Measurements from ENCODE around the gene HILPDA.
A peak's percentile ranks its signal among the peaks of the same experiment; 100 is the strongest.

Gene HILPDA

DNA sequence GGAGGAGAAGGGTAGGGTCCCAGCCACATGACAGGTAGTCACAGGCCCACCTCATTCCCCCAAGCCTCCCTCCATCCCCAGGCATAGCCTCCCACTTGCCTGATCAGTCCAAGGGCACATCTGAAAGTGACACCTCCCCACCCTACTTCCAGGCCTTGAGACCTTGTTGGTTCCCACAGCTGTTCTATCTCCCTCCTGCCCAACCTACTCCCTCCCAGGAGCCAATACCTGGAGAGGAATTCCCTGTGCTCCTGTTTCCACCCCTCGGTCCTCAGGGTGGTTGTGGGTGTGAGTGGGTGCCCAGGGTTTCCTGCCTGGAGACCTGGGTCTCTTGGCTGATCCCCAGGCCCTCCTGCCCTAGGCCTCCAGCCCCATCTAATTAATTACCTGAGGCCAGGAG lies 34.3 kb upstream of the HILPDA start:
- peaks cover 27% of the 10 kb centered on the region for H3K27me3 Mint-ChIP-seq (ENCODE audit: low read depth, poor library complexity)
- H3K36me3 Mint-ChIP-seq (ENCODE audit: low read depth): no peaks in the 10 kb centered on the region
- no peaks in the 10 kb centered on the region for H3K4me1 Mint-ChIP-seq
- no peak overlapping the region for H3K27ac Mint-ChIP-seq
- TF ChIP-seq, protein P1, sequence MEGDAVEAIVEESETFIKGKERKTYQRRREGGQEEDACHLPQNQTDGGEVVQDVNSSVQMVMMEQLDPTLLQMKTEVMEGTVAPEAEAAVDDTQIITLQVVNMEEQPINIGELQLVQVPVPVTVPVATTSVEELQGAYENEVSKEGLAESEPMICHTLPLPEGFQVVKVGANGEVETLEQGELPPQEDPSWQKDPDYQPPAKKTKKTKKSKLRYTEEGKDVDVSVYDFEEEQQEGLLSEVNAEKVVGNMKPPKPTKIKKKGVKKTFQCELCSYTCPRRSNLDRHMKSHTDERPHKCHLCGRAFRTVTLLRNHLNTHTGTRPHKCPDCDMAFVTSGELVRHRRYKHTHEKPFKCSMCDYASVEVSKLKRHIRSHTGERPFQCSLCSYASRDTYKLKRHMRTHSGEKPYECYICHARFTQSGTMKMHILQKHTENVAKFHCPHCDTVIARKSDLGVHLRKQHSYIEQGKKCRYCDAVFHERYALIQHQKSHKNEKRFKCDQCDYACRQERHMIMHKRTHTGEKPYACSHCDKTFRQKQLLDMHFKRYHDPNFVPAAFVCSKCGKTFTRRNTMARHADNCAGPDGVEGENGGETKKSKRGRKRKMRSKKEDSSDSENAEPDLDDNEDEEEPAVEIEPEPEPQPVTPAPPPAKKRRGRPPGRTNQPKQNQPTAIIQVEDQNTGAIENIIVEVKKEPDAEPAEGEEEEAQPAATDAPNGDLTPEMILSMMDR (IDR thresholded peaks at IDR 0.05): no peak
- DNase-seq: no peak
- H3K4me3 Mint-ChIP-seq: no peak overlapping the region
- H3K9me3 Mint-ChIP-seq: no peaks in the 10 kb centered on the region

DNA sequence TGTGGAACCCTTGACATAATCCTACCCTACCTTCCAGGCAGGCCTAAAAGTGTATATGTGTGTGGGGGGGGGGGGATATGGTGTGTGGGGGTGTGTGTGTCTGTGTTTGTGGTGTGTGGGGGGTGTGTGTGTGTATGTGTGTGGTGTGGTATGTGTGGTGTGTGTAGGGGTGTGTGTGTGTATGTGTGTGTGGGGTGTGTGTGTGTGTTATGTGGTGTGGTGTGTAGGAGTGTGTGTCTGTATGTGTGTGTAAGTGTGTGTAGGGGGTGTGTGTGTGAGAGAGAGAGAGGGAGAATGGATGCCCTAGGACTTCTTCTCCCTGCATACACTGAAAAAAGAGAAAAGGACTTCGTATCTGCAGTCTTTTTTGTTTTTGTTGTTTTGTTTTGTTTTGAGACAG lies 33.6 kb upstream of the HILPDA start:
- H3K27me3 Mint-ChIP-seq (ENCODE audit: low read depth, poor library complexity): peaks cover 25% of the 10 kb centered on the region
- no peak overlapping the region for H3K4me3 Mint-ChIP-seq
- DNase-seq: no peak
- no peaks in the 10 kb centered on the region for H3K9me3 Mint-ChIP-seq
- no peaks in the 10 kb centered on the region for H3K4me1 Mint-ChIP-seq
- no peak overlapping the region for H3K27ac Mint-ChIP-seq
- TF ChIP-seq, protein P1 (IDR thresholded peaks at IDR 0.05): no peak
- no peaks in the 10 kb centered on the region for H3K36me3 Mint-ChIP-seq (ENCODE audit: low read depth)

DNA sequence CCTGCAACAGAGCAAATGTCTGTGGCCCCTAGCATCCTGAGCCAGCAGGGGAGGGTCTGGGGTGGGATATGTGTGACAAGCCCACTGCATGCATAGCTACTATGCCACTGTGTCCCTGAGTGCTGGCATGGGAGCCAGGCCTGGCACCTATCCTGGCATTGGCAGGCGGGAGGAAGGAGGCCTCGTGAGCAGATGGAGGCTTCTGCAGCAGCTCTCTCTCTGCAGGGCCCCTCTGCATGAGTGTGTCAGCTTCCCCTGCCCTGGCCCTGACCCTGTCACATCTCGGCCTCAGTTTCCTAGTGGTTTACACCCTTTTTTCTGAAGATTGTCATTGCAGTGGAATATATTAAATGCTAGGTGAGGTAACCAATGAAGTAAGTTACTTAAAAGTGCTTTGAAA lies 32.8 kb upstream of the HILPDA start:
- Mint-ChIP-seq H3K27ac (no peak overlapping the region), H3K4me1 (no peaks in the 10 kb centered on the region)
- TF ChIP-seq, protein P1 (IDR thresholded peaks at IDR 0.05): no peak

DNA sequence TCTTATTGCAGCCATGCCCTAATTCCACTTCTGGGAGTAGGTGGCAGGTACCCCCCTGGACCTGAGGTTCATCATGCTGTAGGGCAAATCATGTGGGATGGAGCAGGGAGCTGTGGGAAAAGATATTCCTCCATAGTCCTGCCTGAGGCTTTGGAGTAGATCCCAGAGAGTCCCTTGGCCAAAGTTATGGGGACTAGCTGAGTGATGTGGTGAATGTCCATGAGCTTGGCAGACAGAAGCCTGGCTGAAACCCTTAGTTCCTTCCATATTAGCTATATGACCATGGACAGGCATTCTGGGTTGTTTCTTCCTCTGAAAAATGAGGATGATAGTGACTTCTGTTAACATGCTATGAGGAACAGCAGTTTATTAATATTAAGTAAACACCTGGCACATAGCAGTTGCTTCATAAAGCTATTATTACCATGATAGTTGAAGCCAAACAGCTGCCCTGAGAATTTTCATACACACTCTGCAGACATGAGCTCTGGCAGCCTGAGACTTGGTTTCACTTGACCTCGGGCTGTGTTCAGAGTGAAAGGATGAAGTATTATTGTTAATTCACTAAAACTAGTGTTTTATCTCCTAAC lies 30.9 kb upstream of the HILPDA start:
- Mint-ChIP-seq H3K9me3 (no peaks in the 10 kb centered on the region), H3K27ac (no peak overlapping the region), H3K27me3 (ENCODE audit: low read depth, poor library complexity) (peaks cover 25% of the 10 kb centered on the region), H3K4me1 (no peaks in the 10 kb centered on the region), H3K36me3 (ENCODE audit: low read depth) (no peaks in the 10 kb centered on the region), H3K4me3 (no peak overlapping the region)
- DNase-seq: no peak
- TF ChIP-seq, protein P1 (IDR thresholded peaks at IDR 0.05): no peak

More for the DNA sequence above, 32.8 kb upstream of the HILPDA start:
- H3K9me3 Mint-ChIP-seq: no peaks in the 10 kb centered on the region
- no peak overlapping the region for H3K4me3 Mint-ChIP-seq
- DNase-seq: no peak
- peaks cover 24% of the 10 kb centered on the region for H3K27me3 Mint-ChIP-seq (ENCODE audit: low read depth, poor library complexity)
- no peaks in the 10 kb centered on the region for H3K36me3 Mint-ChIP-seq (ENCODE audit: low read depth)

DNA sequence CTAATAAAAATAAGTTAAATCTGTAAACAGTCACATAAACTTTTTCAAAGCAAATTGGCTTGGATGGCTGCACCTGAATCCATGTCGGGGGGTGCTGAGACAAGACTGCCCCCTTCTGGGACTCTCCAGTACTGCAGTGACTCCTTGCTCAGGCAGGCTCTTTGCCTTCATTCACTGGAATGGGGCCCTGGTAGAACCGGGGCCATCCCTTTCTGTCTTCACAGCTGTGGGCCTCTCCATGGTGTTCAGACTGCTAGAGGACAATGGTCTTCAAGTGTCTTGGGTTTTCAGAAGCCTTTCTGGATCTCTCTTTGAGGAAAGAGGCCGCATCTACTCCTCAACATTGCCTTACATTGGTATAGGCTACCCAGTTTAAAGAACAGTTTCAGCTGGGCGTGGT lies 29.8 kb upstream of the HILPDA start:
- peak; percentile 85 for DNase-seq
- H3K4me3 Mint-ChIP-seq: no peak overlapping the region
- H3K27ac Mint-ChIP-seq: no peak overlapping the region
- H3K9me3 Mint-ChIP-seq: no peaks in the 10 kb centered on the region
- no peaks in the 10 kb centered on the region for H3K4me1 Mint-ChIP-seq
- TF ChIP-seq, protein P1 (IDR thresholded peaks at IDR 0.05): peak; percentile 94
- no peaks in the 10 kb centered on the region for H3K36me3 Mint-ChIP-seq (ENCODE audit: low read depth)
- H3K27me3 Mint-ChIP-seq (ENCODE audit: low read depth, poor library complexity): peaks cover 23% of the 10 kb centered on the region

DNA sequence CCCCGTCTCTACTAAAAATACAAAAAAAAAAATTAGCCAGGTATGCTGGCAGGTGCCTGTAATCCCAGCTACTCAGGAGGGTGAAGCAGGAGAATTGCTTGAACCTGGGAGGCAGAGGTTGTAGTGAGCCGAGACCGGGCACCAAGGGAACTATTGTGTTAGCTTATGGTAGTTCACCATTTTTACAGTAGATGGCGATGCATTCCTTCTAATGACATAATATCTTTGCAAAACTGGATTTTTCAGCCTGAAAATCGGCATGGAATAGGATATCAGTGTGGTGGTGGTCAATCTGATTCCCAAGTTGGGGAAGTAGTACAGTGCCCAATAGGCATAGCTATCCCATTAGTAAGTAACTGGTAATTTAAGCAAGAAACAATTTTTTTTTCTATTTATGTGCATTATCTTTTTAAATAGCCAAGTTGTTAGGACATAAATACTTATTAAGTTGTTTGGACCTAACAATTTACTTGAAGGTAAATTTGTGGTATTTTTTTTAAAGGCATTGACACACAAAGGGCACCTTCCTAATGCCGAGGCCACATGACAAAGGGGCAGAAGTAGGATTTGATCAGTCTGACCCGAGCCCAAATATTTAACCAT lies 28.3 kb upstream of the HILPDA start:
- Mint-ChIP-seq H3K4me3 (no peak overlapping the region), H3K27me3 (ENCODE audit: low read depth, poor library complexity) (peaks cover 20% of the 10 kb centered on the region), H3K27ac (no peak overlapping the region), H3K9me3 (no peaks in the 10 kb centered on the region), H3K4me1 (no peaks in the 10 kb centered on the region), H3K36me3 (ENCODE audit: low read depth) (no peaks in the 10 kb centered on the region)
- TF ChIP-seq, protein P1 (IDR thresholded peaks at IDR 0.05): peak; percentile 77
- DNase-seq: peak; percentile 41

All from nephron progenitor cell (in vitro differentiated cells).